B cell (primary cell): ENCODE measurements around the gene SMURF2. TPM values are rescaled to one million over a fixed set of nuclear protein-coding genes. Genes with fewer than 3 reads are reported as not detected.

Experiments used
- ATAC-seq: fragments of 200-7000 bp; cut with Tn5 transposase; one replicate; pipeline ENCODE4 v1.10.0; 2021; ENCODE audit warnings: low read depth, mild to moderate bottlenecking, moderate number of reproducible peaks, moderate library complexity
- CTCF ChIA-PET: fragments of 350-600 bp; sonication (Branson Sonifier 250); formaldehyde crosslinking; loops from one replicate; lab custom pipeline; 2021; ENCODE audit warnings: antibody characterized with exemption, inconsistent platforms; lab: Charles Lee
- POLR2A ChIA-PET: fragments of 350-600 bp; sonication (Branson Sonifier 250); formaldehyde crosslinking; loops from one replicate; lab custom pipeline; 2021; ENCODE audit warnings: antibody characterized with exemption; lab: Charles Lee
- DNase-seq: peaks from one replicate; pipeline ENCODE4 v3.0.0; 2013
- H2AFZ ChIP-seq: 2 replicates; pipeline ENCODE4 v1.6.1; 2012; ENCODE audit warnings: mild to moderate bottlenecking, low read depth, low read length; ENCODE audit not compliant: insufficient read depth, poor library complexity, severe bottlenecking
- H3K27ac ChIP-seq, 2 donors: 1 replicate in 1 of 2; 2 replicates in 1 of 2; pipeline ENCODE4 v1.5.1; 2012 to 2013; ENCODE audit warnings: low read length in 2 of 2, mild to moderate bottlenecking in 2 of 2, moderate library complexity in 1 of 2
- H3K27me3 ChIP-seq, 4 experiments: fragments of 200-600 bp in 1 of 4; sonication (generic) in 1 of 4; replicated peaks in 1 of 4; 1 replicate in 2 of 4; 2 replicates in 2 of 4; pipeline versions ENCODE4 v1.6.1 to v1.7.0; 2013 to 2016; ENCODE audit warnings: low read length in 3 of 4, mild to moderate bottlenecking in 2 of 4, mixed read lengths in 1 of 4, moderate library complexity in 1 of 4; ENCODE audit not compliant: insufficient read depth in 4 of 4, control insufficient read depth in 3 of 4; ENCODE audit errors: control extremely low read depth in 1 of 4
- H3K36me3 ChIP-seq, 2 experiments: replicated peaks in 1 of 2; 1 replicate in 1 of 2; 2 replicates in 1 of 2; pipeline versions ENCODE4 v1.6.1 to v1.7.1; 2013; ENCODE audit warnings: low read length in 1 of 2; ENCODE audit not compliant: insufficient read depth in 2 of 2, control insufficient read depth in 1 of 2; ENCODE audit errors: control extremely low read depth in 1 of 2, extremely low read depth in 1 of 2
- H3K4me1 ChIP-seq, 2 donors: fragments of 200-600 bp in 1 of 2; sonication (generic) in 1 of 2; 1 replicate in 1 of 2; 2 replicates in 1 of 2; pipeline versions ENCODE4 v1.5.1 to v1.6.1; 2013 to 2017; ENCODE audit warnings: low read length in 2 of 2; ENCODE audit not compliant: control insufficient read depth in 2 of 2, insufficient read depth in 2 of 2
- H3K4me2 ChIP-seq: replicated peaks from 2 replicates; pipeline ENCODE3; 2012; ENCODE audit warnings: mild to moderate bottlenecking, low read depth, low read length; ENCODE audit not compliant: poor library complexity, severe bottlenecking
- H3K4me3 ChIP-seq, 5 experiments: fragments of 200-600 bp in 1 of 5; sonication (generic) in 1 of 5; 1 replicate in 3 of 5; 2 replicates in 2 of 5; pipeline versions ENCODE4 v1.5.1 to v1.7.0; 2011 to 2016; ENCODE audit warnings: low read length in 4 of 5, mild to moderate bottlenecking in 4 of 5, low read depth in 2 of 5, control low read depth in 1 of 5, moderate library complexity in 1 of 5; ENCODE audit not compliant: insufficient read depth in 1 of 5; ENCODE audit errors: control extremely low read depth in 1 of 5, extremely low read depth in 1 of 5
- H3K79me2 ChIP-seq: fragments of 200-600 bp; sonication (generic); one replicate; pipeline ENCODE4 v1.6.0; 2016; ENCODE audit warnings: low read length; ENCODE audit not compliant: control insufficient read depth, insufficient read depth
- H3K9ac ChIP-seq: fragments of 200-600 bp; sonication (generic); 2 replicates; pipeline ENCODE4 v1.6.1; 2017; ENCODE audit warnings: mild to moderate bottlenecking, low read length, moderate library complexity
- H3K9me3 ChIP-seq, 3 donors: one replicate each; pipeline versions ENCODE4 v1.6.1 to v1.7.1; 2013; ENCODE audit warnings: low read length in 2 of 3; ENCODE audit not compliant: control insufficient read depth in 2 of 3, insufficient read depth in 1 of 3; ENCODE audit errors: control extremely low read depth in 1 of 3
- H4K20me1 ChIP-seq: 2 replicates; pipeline ENCODE4 v1.6.0; 2012; ENCODE audit warnings: mild to moderate bottlenecking, low read length; ENCODE audit not compliant: insufficient read depth, control insufficient read depth, poor library complexity, severe bottlenecking
- H3K27ac Mint-ChIP-seq: one replicate; pipeline ENCODE4 v1.8.0; 2021; ENCODE audit warnings: mixed read lengths
- H3K27me3 Mint-ChIP-seq: one replicate; pipeline ENCODE4 v1.8.0; 2021; ENCODE audit warnings: mixed read lengths
- H3K4me1 Mint-ChIP-seq: one replicate; pipeline ENCODE4 v1.8.0; 2021; ENCODE audit warnings: mixed read lengths
- H3K4me3 Mint-ChIP-seq: one replicate; pipeline ENCODE4 v1.8.0; 2021; ENCODE audit warnings: mixed read lengths
- H3K9me3 Mint-ChIP-seq: one replicate; pipeline ENCODE4 v1.8.0; 2022; ENCODE audit warnings: mixed read lengths; ENCODE audit not compliant: insufficient read depth
- CTCF ChIP-seq: fragments of 200-600 bp; IDR thresholded peaks from one replicate; pipeline ENCODE4 v1.8.0; 2022; ENCODE audit warnings: antibody characterized with exemption, mild to moderate bottlenecking
- EZH2 ChIP-seq: IDR thresholded peaks from 2 replicates; pipeline ENCODE4 v1.6.1; 2012; ENCODE audit warnings: borderline replicate concordance, low read depth, mild to moderate bottlenecking, moderate library complexity, low read length; ENCODE audit not compliant: insufficient read depth, poor library complexity, severe bottlenecking
- WGBS: methylation state at CpG from one replicate; pipeline ENCODE4 v1.1.5; 2013; ENCODE audit warnings: missing lambda C conversion rate; ENCODE audit not compliant: insufficient coverage; 5-methylcytosine and 5-hydroxymethylcytosine counted together
- intact Hi-C: fragments of 100-400 bp; cut with micrococcal nuclease; formaldehyde crosslinking; loops from one replicate; pipeline ENCODE4 v1.10.0; 2022
- polyA plus RNA-seq: library from polyadenylated mRNA; depleted of rRNA; stranded (reverse); fragments of >200 nt; gene quantifications from 2 replicates; pipeline ENCODE4 v1.2.3, GENCODE V29; 2012
- total RNA-seq, 2 donors: library from RNA; stranded (reverse); fragments of 120-200 nt in 1 of 2; gene quantifications; 1 replicate in 1 of 2; 2 replicates in 1 of 2; pipeline versions ENCODE4 v1.2.3 to v1.2.4, GENCODE V29; 2013 to 2022

SMURF2 gene
- total and polyA plus RNA-seq, 2 donors (not counting 1 experiment from before 2014, with no cell fraction given): 9.2 to 32.8 TPM

- Mint-ChIP-seq H3K4me3 (no peak overlapping the region), H3K27ac (no peak overlapping the region), H3K27me3 (peaks cover 10% of the 10 kb centered on the region), H3K4me1 (no peaks in the 10 kb centered on the region), H3K9me3 (no peaks in the 10 kb centered on the region)
- Histone ChIP-seq H3K9ac (no peak overlapping the region), H4K20me1 (no peaks in the 10 kb centered on the region), H3K27me3 (peaks cover 0 to 3% (median 0%) of the 10 kb centered on the region in 4 experiments), H3K27ac (no peak overlapping the region), H3K4me1 (no peaks in the 10 kb centered on the region), H3K79me2 (no peaks in the 10 kb centered on the region), H3K9me3 (no peaks in the 10 kb centered on the region), H3K4me3 (no peak overlapping the region), H3K4me2 (no peak overlapping the region), H3K36me3 (no peaks in the 10 kb centered on the region), H2AFZ (no peak overlapping the region)
- TF ChIP-seq EZH2 (no peak), CTCF (no peak)
- DNase-seq (no peak), ATAC-seq (no peak)
- WGBS: no CpG with 5 or more reads among the region's 2 CpGs
- POLR2A ChIA-PET: no interaction called here
- CTCF ChIA-PET: interaction anchor here (0.7 kb wide), 1 partner anchor 25 kb away, joined by 3 read pairs; no protein-coding TSS in a partner anchor
- intact Hi-C loops: no loop called here
Measured at GRCh38 chr17:64702815-64703214, 40.7 kb upstream of the SMURF2 start.

- TF ChIP-seq CTCF (no peak), EZH2 (no peak)
- Mint-ChIP-seq H3K27me3 (peaks cover 9% of the 10 kb centered on the region), H3K4me1 (no peaks in the 10 kb centered on the region), H3K9me3 (no peaks in the 10 kb centered on the region), H3K27ac (no peak overlapping the region), H3K4me3 (no peak overlapping the region)
- H2AFZ ChIP-seq: no peak overlapping the region
- CTCF ChIA-PET: no interaction called here
- H3K27me3 ChIP-seq: no peaks in the 10 kb centered on the region
- DNase-seq (no peak), ATAC-seq (no peak)
- no peaks in the 10 kb centered on the region for H3K9me3 ChIP-seq
- POLR2A ChIA-PET: no interaction called here
- H3K4me2 ChIP-seq: no peak overlapping the region
- no peaks in the 10 kb centered on the region for H3K36me3 ChIP-seq
- no peak overlapping the region for H3K4me3 ChIP-seq
- no peak overlapping the region for H3K27ac ChIP-seq
- H3K79me2 ChIP-seq: no peaks in the 10 kb centered on the region
- intact Hi-C loops: no loop called here
- H4K20me1 ChIP-seq: no peaks in the 10 kb centered on the region
- H3K4me1 ChIP-seq: no peaks in the 10 kb centered on the region
- WGBS: 100% methylated on average over 1 of the region's 2 CpGs
- H3K9ac ChIP-seq: no peak overlapping the region
Measured at GRCh38 chr17:64698725-64699124, 36.6 kb upstream of the SMURF2 start.
